HCT116 (cell line): ENCODE measurements around the gene PSMA7. TPM values are rescaled to one million over a fixed set of nuclear protein-coding genes. Genes with fewer than 3 reads are reported as not detected.

Source experiments
- ATAC-seq: fragments of 200-7000 bp; cut with Tn5 transposase; 2 replicates; pipeline ENCODE4 v1.9.1; 2020; ENCODE audit warnings: mild to moderate bottlenecking, moderate library complexity
- BruUV-seq: library from RNA; stranded (reverse); fragments of 400-500 nt; replicated peaks from 2 replicates; lab custom pipeline; 2021; lab: Mats Ljungman, UMichigan
- CTCF ChIA-PET: fragments of 300-600 bp; sonication (Branson Sonifier 250); formaldehyde crosslinking; loops from one replicate; lab custom pipeline; 2021; ENCODE audit warnings: antibody characterized with exemption; lab: Charles Lee
- POLR2A ChIA-PET: fragments of 300-600, 350-600 bp; sonication (Branson Sonifier 250); formaldehyde crosslinking; loops from one replicate; lab custom pipeline; 2021; ENCODE audit warnings: antibody characterized with exemption; lab: Charles Lee
- RAD21 ChIA-PET, 2 experiments: fragments of 300-600 bp; sonication (Branson Sonifier 250); formaldehyde crosslinking; loops; one replicate each; lab custom pipeline; 2023; ENCODE audit warnings: low total read pairs in 2 of 2; ENCODE audit not compliant: uncharacterized antibody in 2 of 2, unreplicated experiment in 2 of 2, low non-redundant PET in 1 of 2; lab: Charles Lee
- DNase-seq: peaks from one replicate; pipeline ENCODE4 v3.0.0-alpha.2; 2010; ENCODE audit warnings: low read depth, low spot score
- H2AFZ ChIP-seq: fragments of 200-600 bp; shearing (Covaris generic), sonication (generic); 2 replicates; pipeline ENCODE4 v1.6.1; 2017; ENCODE audit warnings: low read depth, mixed run types, mixed read lengths, antibody characterized with exemption, low read length; ENCODE audit not compliant: poor library complexity, severe bottlenecking
- H3K27ac ChIP-seq: 2 replicates; pipeline ENCODE4 v1.5.1; 2012; ENCODE audit warnings: low read depth, low read length
- H3K27me3 ChIP-seq: fragments of 200-600 bp; sonication (generic); 2 replicates; pipeline ENCODE4 v1.6.1; 2016; ENCODE audit warnings: mixed run types, low read length, mixed read lengths; ENCODE audit not compliant: insufficient read depth
- H3K36me3 ChIP-seq, 2 experiments: fragments of 200-500 bp in 1 of 2; fragments of 200-600 bp in 1 of 2; sonication (Bioruptor generic) in 1 of 2; sonication (generic) in 1 of 2; 2 replicates each; pipeline versions ENCODE4 v1.5.1 to v1.6.1; 2014 to 2016; ENCODE audit warnings: low read length in 2 of 2, inconsistent platforms in 1 of 2, mixed read lengths in 1 of 2, mixed run types in 1 of 2; ENCODE audit not compliant: insufficient read depth in 2 of 2, control insufficient read depth in 1 of 2
- H3K4me1 ChIP-seq, 2 experiments: fragments of 200-600 bp in 1 of 2; sonication (generic) in 1 of 2; 2 replicates each; pipeline versions ENCODE4 v1.5.1 to v1.6.1; 2012 to 2017; ENCODE audit warnings: low read length in 2 of 2, inconsistent platforms in 1 of 2, mild to moderate bottlenecking in 1 of 2, mixed read lengths in 1 of 2, mixed run types in 1 of 2, moderate library complexity in 1 of 2; ENCODE audit not compliant: insufficient read depth in 2 of 2, control insufficient read depth in 1 of 2
- H3K4me2 ChIP-seq: fragments of 200-600 bp; sonication (generic); 2 replicates; pipeline ENCODE4 v1.6.1; 2017; ENCODE audit warnings: mixed run types, low read length, mixed read lengths
- H3K4me3 ChIP-seq, 2 experiments: fragments of 200-600 bp in 1 of 2; sonication (generic) in 1 of 2; replicated peaks in 1 of 2; 2 replicates each; pipeline ENCODE4 v1.5.1; 2011 to 2016; ENCODE audit warnings: low read length in 2 of 2, control low read depth in 1 of 2, low read depth in 1 of 2, mild to moderate bottlenecking in 1 of 2, mixed read lengths in 1 of 2, mixed run types in 1 of 2
- H3K79me2 ChIP-seq: fragments of 200-600 bp; sonication (generic); 2 replicates; pipeline ENCODE4 v1.6.1; 2017; ENCODE audit warnings: mild to moderate bottlenecking, mixed run types, low read length, moderate library complexity, mixed read lengths; ENCODE audit not compliant: insufficient read depth
- H3K9ac ChIP-seq: fragments of 200-600 bp; sonication (generic); 2 replicates; pipeline ENCODE4 v1.6.1; 2016; ENCODE audit warnings: low read length, mixed read lengths
- H3K9me2 ChIP-seq: fragments of 200-600 bp; sonication (generic), shearing (Covaris generic); 2 replicates; pipeline ENCODE4 v1.6.1; 2017; ENCODE audit warnings: mixed run types, mild to moderate bottlenecking, moderate library complexity; ENCODE audit not compliant: insufficient read depth
- H3K9me3 ChIP-seq, 2 experiments: fragments of 200-500 bp in 1 of 2; fragments of 200-600 bp in 1 of 2; sonication (Bioruptor generic) in 1 of 2; sonication (generic) in 1 of 2; 2 replicates each; pipeline ENCODE4 v1.6.1; 2014 to 2017; ENCODE audit warnings: low read length in 2 of 2, mixed read lengths in 2 of 2, inconsistent platforms in 1 of 2, low read depth in 1 of 2, mild to moderate bottlenecking in 1 of 2, mixed run types in 1 of 2, moderate library complexity in 1 of 2; ENCODE audit not compliant: control insufficient read depth in 1 of 2, insufficient read depth in 1 of 2
- H4K20me1 ChIP-seq: fragments of 200-600 bp; sonication (generic), shearing (Covaris generic); 2 replicates; pipeline ENCODE4 v1.6.1; 2017; ENCODE audit warnings: mixed run types, mild to moderate bottlenecking, moderate library complexity; ENCODE audit not compliant: insufficient read depth
- CEBPB ChIP-seq: IDR thresholded peaks from 2 replicates; pipeline ENCODE4 v1.6.1; 2012; ENCODE audit warnings: low read depth
- EGR1 ChIP-seq: IDR thresholded peaks from 2 replicates; pipeline ENCODE4 v1.6.1; 2012; ENCODE audit warnings: low read depth
- POLR2A ChIP-seq: IDR thresholded peaks from 2 replicates; pipeline ENCODE4 v1.7.0; 2011; ENCODE audit warnings: borderline replicate concordance; ENCODE audit not compliant: insufficient read depth, insufficient read length; ENCODE audit errors: extremely low read depth
- TCF7L2 ChIP-seq: IDR thresholded peaks from 2 replicates; pipeline ENCODE4 v1.7.0; 2011; ENCODE audit warnings: borderline replicate concordance, inconsistent platforms; ENCODE audit not compliant: insufficient read depth, insufficient read length; ENCODE audit errors: extremely low read depth
- YY1 ChIP-seq: IDR thresholded peaks from 2 replicates; pipeline ENCODE4 v1.6.1; 2011; ENCODE audit warnings: low read length, low read depth, moderate library complexity, mild to moderate bottlenecking; ENCODE audit not compliant: insufficient replicate concordance; ENCODE audit errors: extremely low read depth
- intact Hi-C: fragments of 100-400 bp; cut with micrococcal nuclease; formaldehyde crosslinking; loops from 2 replicates; pipeline ENCODE4 v1.10.0; 2022
- total RNA-seq: library from RNA; stranded (reverse); gene quantifications from one replicate; pipeline ENCODE4 v1.2.1, GENCODE V29; 2021; ENCODE audit not compliant: unreplicated experiment
- TF ChIP-seq, protein P1 (sequence below), 3 experiments: fragments of 200-600 bp in 1 of 3; sonication (generic) in 1 of 3; IDR thresholded peaks in 2 of 3; conservative IDR thresholded peaks in 1 of 3; 2 replicates each; pipeline ENCODE4 v1.5.1; 2012 to 2017; ENCODE audit warnings: low read depth in 2 of 3, low read length in 2 of 3, antibody characterized with exemption in 1 of 3, borderline replicate concordance in 1 of 3, control low read depth in 1 of 3, mild to moderate bottlenecking in 1 of 3, mixed read lengths in 1 of 3, mixed run types in 1 of 3, moderate library complexity in 1 of 3; ENCODE audit not compliant: insufficient read depth in 1 of 3

PSMA7 gene
- total RNA-seq, 1 experiment from 2014 or later: 364 TPM

DNA sequence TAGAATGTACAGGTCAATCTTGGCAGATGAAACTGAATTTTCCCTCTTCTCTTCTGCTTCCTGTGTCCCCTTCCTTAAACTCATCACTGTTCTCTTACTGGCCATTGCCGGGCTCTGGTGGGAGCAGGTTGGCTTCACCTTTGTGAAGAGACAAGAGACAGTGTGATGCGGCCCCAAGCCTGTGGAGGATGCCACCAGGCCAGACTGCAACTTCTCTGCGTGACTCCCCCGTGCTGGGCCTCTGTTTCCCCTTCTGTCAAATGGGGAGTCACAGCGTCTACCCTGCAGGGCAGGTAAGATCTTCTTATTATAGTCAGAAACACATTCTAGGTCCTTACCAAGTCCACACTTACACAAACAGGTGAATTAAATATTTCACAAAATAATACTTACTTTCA, 22.8 kb downstream of the PSMA7 start:
- peaks cover 2 to 4% of the 10 kb centered on the region in 2 experiments; a peak in 2 of 4 replicates for H3K36me3 ChIP-seq
- TF ChIP-seq TCF7L2 (no peak), EGR1 (no peak), POLR2A (no peak), YY1 (no peak), CEBPB (no peak)
- TF ChIP-seq, protein P1, sequence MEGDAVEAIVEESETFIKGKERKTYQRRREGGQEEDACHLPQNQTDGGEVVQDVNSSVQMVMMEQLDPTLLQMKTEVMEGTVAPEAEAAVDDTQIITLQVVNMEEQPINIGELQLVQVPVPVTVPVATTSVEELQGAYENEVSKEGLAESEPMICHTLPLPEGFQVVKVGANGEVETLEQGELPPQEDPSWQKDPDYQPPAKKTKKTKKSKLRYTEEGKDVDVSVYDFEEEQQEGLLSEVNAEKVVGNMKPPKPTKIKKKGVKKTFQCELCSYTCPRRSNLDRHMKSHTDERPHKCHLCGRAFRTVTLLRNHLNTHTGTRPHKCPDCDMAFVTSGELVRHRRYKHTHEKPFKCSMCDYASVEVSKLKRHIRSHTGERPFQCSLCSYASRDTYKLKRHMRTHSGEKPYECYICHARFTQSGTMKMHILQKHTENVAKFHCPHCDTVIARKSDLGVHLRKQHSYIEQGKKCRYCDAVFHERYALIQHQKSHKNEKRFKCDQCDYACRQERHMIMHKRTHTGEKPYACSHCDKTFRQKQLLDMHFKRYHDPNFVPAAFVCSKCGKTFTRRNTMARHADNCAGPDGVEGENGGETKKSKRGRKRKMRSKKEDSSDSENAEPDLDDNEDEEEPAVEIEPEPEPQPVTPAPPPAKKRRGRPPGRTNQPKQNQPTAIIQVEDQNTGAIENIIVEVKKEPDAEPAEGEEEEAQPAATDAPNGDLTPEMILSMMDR (IDR thresholded peaks at IDR 0.05 in 2 of 3, conservative IDR thresholded peaks at IDR 0.05 in 1 of 3; ENCODE audit: borderline replicate concordance in 1 of 3, insufficient read depth in 1 of 3, low read depth in 2 of 3, low read length in 2 of 3): no peak
- POLR2A ChIA-PET: interaction anchor here (1.8 kb wide), 1 partner anchor 26 kb away, joined by 4 read pairs; no protein-coding TSS in a partner anchor

More for the DNA sequence above, 22.8 kb downstream of the PSMA7 start:
- Histone ChIP-seq H3K4me3 (no peak overlapping the region), H4K20me1 (no peaks in the 10 kb centered on the region; the same call in 1 of the 2 replicates), H3K4me1 (peaks cover 12 to 26% of the 10 kb centered on the region in 2 experiments), H2AFZ (no peak overlapping the region), H3K9me3 (no peaks in the 10 kb centered on the region), H3K79me2 (peaks cover 24% of the 10 kb centered on the region), H3K9ac (no peak overlapping the region), H3K27me3 (no peaks in the 10 kb centered on the region), H3K9me2 (no peaks in the 10 kb centered on the region), H3K4me2 (peak overlapping the region; percentile 97; the same call in 1 of the 2 replicates), H3K27ac (peak overlapping the region; percentile 97; the same call in 1 of the 2 replicates)
- ChIA-PET CTCF (interaction anchor here (1.8 kb wide), 1 partner anchor 110 kb away, joined by 8 read pairs; no protein-coding TSS in a partner anchor), RAD21 (interaction anchor here in 1 of 2 experiments (0.7 kb wide), 1 partner anchor 32 kb away, joined by 3 read pairs; no protein-coding TSS in a partner anchor)
- intact Hi-C loops: loop anchor here (5.0 kb wide), 1 partner anchor 53 kb away; the partner anchor contains the start of gene TAF4
- ATAC-seq (no peak), DNase-seq (no peak)
- BruUV-seq: no TSS peak
